HG03175 (cell line): ENCODE measurements around the gene RGMB.

Source experiments
- ATAC-seq: cut with Tn5 transposase; IDR thresholded peaks from one replicate; pipeline ENCODE4 v1.9.1; 2021; ENCODE audit warnings: mild to moderate bottlenecking, moderate library complexity; ENCODE audit not compliant: unreplicated experiment

Gene RGMB

GRCh38 chr5:98768160-98768959 lies 5.1 kb upstream of the RGMB start:
- ATAC-seq, result peak; percentile 34

- no peak for ATAC-seq
Measured at GRCh38 chr5:98768960-98769209, 4.6 kb upstream of the RGMB start.

DNA sequence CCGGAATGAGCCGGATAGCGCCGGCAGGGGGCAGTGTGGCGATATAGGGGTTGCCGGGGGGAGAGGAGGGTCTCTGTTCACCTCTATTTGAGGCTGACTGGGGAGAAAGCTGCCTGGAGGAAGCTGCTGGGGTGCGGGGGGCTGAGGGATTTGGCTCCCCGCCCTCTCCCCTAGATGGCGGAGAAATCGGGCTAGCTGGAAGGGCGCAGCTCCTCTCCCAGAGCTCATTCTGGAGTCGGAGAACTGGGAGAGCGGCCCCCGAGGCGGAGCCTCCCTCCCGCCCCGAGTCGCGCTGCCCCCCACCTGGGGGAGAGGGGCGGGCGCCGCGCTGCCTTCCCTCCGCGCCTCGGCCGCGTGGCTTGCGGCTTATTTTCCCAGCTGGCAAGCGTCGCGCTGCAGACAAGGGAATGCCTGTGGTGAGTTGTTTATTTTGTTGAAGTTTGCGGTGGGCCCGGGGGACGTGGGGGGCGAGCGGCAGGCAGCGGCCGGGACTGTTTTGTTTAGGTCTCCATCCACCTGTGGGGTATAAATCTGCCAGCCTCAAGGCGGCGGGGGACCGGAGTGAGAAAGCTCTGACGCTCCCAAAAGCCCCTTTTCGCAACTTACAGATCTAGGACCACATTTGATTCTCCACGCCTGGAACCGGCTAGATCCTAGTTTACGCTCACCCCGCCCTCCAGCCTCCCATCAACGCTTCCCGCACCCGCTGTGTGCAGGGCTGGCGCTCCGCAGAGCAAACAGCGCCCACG lies 4.1 kb upstream of the RGMB start:
- ATAC-seq, result no peak

DNA sequence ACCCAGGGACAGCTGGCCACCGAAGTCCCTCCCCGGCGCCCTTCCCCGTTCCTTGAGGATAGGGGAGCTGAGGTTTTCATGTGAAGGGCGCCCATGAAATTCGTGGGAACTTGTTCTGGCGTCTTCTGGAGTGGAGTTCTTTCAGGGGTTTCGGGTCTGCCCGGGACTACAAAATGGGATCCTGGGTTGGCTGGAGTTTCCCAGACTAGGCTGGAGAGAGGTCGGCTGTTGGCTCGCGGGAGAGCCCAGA lies 3.6 kb upstream of the RGMB start:
- ATAC-seq, result no peak

- ATAC-seq, result no peak
Measured at GRCh38 chr5:98770209-98770910, 3.1 kb upstream of the RGMB start.

- no peak for ATAC-seq
Measured at GRCh38 chr5:98770911-98771322, 2.5 kb upstream of the RGMB start.

- ATAC-seq, result no peak
Measured at GRCh38 chr5:98771382-98772109, 1.9 kb upstream of the RGMB start.

DNA sequence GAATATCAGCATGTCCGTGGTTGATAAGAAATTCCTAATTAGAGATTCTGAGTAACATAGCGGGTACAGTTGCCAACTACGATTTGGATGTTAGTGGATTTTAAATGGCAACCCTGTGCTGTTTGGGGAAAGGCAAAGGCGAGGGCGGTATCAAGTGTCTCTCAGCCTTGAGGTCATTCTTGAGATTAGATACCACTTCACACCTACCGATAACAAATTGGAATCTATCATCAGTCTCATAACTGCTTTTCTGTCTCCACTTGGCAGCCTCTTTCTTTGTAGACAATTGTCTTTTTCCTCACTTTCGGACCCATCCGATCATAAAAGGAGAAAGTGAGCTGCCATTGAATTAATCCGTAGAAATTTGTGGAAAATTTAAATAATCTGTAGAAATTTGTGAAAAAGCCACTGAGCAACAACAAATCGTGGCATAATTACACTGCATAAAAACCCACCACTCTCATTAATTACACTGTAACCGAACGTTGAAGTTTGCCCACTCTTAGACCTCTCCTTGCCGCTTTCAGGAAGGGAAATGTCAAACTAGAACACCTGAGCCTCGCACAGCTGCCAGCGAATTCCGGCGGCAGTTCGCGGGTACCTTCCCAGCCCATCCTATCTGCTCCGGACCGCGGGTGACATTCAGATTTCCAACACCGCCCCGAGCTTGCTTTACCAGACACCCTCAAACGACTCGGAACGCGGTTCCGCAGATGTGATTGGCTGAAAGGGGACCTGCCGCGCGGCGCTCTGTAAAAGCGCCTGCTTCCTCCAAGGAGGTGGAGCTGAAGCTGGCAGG lies 849 bp upstream of the RGMB start:
- ATAC-seq, result peak; percentile 15

- ATAC-seq, result no peak
Measured at GRCh38 chr5:98773214-98773463, 324 bp upstream of the RGMB start.

GRCh38 chr5:98774192-98775033 lies 950 bp downstream of the RGMB start:
- ATAC-seq, result peak; percentile 36

DNA sequence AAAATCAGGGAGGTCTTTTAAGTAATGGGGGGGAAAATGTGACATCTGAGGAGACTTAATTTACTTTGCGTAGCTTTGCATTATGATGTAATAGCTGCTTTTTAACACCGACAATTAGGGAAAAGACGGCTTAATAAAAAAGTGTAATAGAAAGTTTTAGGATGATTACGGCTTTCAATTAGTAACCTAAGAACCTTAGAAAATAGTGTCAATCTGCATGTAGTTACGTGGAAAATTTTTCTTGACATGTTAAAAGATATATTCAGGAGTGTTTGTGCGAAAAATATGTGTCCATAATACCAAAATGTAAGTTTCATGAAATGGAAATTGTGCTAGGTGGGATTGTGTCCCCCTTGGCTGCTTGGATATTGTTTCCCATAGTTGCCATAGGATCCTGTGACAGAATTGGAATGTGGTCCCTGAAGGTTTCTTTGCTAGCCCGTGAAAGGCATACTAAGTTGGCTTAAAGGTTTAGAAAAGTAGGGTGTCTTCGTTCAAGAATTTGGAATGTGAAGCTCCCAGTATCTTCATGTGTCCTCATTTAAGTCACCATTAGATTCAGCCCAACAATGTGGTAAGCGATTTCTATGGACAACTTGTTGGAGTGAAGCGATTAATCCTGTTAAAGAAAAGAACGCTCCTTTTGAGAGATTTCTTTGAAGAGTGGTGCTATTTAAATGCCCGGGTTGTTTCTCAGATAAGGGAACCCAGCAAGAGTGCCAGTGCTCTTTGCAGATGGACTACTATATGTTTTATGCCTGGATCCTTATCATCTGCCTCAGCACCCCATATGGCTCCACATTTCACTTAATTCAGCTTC lies 2.0 kb downstream of the RGMB start:
- ATAC-seq, result no peak

DNA sequence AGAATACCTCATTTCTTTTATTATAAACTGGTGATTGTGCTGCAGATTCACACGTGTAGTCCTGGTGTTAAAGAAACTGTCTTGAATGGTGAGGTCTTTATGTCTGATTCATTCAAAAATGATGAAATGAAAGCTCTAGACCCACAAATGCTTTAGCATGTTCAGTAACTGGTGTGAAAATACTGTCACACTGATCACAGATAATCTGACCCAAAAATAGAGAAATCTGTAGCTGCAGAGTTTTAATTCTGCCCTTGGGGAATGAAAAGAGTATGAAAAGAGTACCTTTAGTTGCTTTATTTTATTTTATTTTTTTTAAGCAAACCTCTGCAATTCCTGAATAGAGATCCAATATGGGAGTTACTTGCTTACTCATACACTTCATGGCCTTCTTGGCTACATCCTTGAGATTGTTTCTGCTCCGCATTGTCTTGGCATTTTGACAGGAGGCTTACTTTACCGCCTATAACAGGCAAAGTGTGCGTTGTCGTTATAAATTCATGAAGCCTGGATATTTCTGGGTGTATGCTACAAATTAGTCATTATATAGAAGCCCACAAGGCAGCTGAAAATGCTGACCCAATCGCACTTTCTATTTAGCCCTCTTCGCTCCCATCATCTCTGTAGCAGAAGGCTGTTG lies 2.7 kb downstream of the RGMB start:
- ATAC-seq, result no peak

- ATAC-seq, result no peak
Measured at GRCh38 chr5:98777295-98777694, 3.8 kb downstream of the RGMB start.

GRCh38 chr5:98779264-98779877 lies 5.9 kb downstream of the RGMB start:
- ATAC-seq, result no peak

DNA sequence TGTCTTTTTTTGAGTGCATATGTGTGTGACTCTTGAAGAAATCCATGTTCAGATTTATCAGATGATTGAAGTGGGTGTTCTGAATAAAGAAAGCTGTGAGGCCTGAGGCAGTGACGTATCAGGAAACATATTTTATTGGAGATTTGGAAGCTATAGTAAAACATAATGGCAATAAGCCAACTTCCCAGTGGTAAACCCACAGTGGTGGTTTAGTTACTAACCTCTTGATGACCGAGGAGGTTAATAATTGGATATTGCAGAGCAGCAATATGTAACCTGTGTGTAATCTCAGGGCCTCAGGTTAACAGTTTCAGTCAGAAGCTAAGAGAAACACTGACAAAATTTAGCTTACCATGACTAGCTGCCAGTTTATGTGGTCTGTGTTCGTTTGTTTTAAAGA lies 6.9 kb downstream of the RGMB start:
- ATAC-seq, result peak; percentile 56

DNA sequence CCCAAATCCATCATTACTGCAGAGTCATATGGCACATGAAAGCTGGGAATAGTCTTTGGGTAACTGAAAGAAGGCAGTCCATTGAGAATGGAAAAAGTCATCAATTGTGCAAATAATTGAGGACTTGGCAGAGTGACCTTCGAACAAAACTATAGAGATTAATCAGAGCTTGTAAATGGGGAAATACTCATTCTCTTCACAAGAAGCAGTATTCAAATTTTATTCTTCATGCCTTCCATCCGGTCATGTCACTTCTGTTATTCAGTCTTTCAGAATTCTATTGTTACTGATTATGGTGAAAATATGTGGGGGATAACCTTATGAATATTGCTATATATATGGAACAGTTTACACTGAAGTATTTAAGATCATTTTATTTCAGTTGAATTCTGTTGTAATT lies 8.1 kb downstream of the RGMB start:
- no peak for ATAC-seq

GRCh38 chr5:98781964-98782363 lies 8.5 kb downstream of the RGMB start:
- no peak for ATAC-seq

- ATAC-seq, result no peak
Measured at GRCh38 chr5:98783051-98783649, 9.7 kb downstream of the RGMB start.
